HEK293T (cell line): Measurements from ENCODE around the gene NUP107.

Experiments
- CTCF ChIA-PET: fragments of 350-600 bp; formaldehyde crosslinking; extraction: SDS; loops from one replicate; lab custom pipeline; 2021; ENCODE audit warnings: antibody characterized with exemption, inconsistent platforms; lab: Yijun Ruan, JAX
- POLR2A ChIA-PET: fragments of 350-600 bp; formaldehyde crosslinking; extraction: SDS; loops from one replicate; lab custom pipeline; 2020; ENCODE audit warnings: antibody characterized with exemption, inconsistent platforms; lab: Yijun Ruan, JAX
- DNase-seq: peaks from one replicate; pipeline ENCODE4 v3.0.0; 2012; ENCODE audit warnings: mixed read lengths; ENCODE audit errors: extremely low spot score
- ARNT ChIP-seq: fragments of 450-650 bp; IDR thresholded peaks from 2 replicates; pipeline ENCODE4 v1.6.1; 2017; ENCODE audit warnings: mild to moderate bottlenecking
- BHLHE40 ChIP-seq: fragments of 450-650 bp; IDR thresholded peaks from 2 replicates; pipeline ENCODE4 v1.6.1; 2016; ENCODE audit warnings: mild to moderate bottlenecking, moderate library complexity, borderline replicate concordance
- CTBP1 ChIP-seq: fragments of 450-650 bp; IDR thresholded peaks from 2 replicates; pipeline ENCODE4 v1.6.1; 2016; ENCODE audit warnings: borderline replicate concordance
- ELF4 ChIP-seq: fragments of 450-650 bp; IDR thresholded peaks from 2 replicates; pipeline ENCODE4 v1.6.1; 2017; ENCODE audit warnings: antibody characterized with exemption
- FOXA1 ChIP-seq: fragments of 450-650 bp; IDR thresholded peaks from 2 replicates; pipeline ENCODE4 v1.6.1; 2016; ENCODE audit warnings: mild to moderate bottlenecking
- FOXK2 ChIP-seq: fragments of 450-650 bp; IDR thresholded peaks from 2 replicates; pipeline ENCODE4 v1.6.1; 2016; ENCODE audit warnings: mild to moderate bottlenecking
- FOXM1 ChIP-seq: fragments of 450-650 bp; IDR thresholded peaks from 2 replicates; pipeline ENCODE4 v1.6.1; 2017; ENCODE audit warnings: mild to moderate bottlenecking, borderline replicate concordance
- HDGF ChIP-seq: fragments of 450-650 bp; IDR thresholded peaks from 2 replicates; pipeline ENCODE4 v1.6.1; 2017; ENCODE audit warnings: antibody characterized with exemption, borderline replicate concordance
- L3MBTL2 ChIP-seq: fragments of 450-650 bp; conservative IDR thresholded peaks from 2 replicates; pipeline ENCODE4 v1.6.1; 2016; ENCODE audit warnings: mild to moderate bottlenecking
- LEF1 ChIP-seq: fragments of 450-650 bp; IDR thresholded peaks from 2 replicates; pipeline ENCODE4 v1.6.1; 2017; ENCODE audit warnings: mild to moderate bottlenecking, borderline replicate concordance
- NFRKB ChIP-seq: fragments of 450-650 bp; IDR thresholded peaks from 2 replicates; pipeline ENCODE4 v1.6.1; 2016; ENCODE audit warnings: mild to moderate bottlenecking, moderate library complexity
- PKNOX1 ChIP-seq: fragments of 450-650 bp; IDR thresholded peaks from 2 replicates; pipeline ENCODE4 v1.6.1; 2016
- SP1 ChIP-seq: fragments of 450-650 bp; IDR thresholded peaks from 2 replicates; pipeline ENCODE4 v1.6.1; 2017
- SUZ12 ChIP-seq: fragments of 450-650 bp; IDR thresholded peaks from 2 replicates; pipeline ENCODE4 v1.6.1; 2016; ENCODE audit warnings: mild to moderate bottlenecking
- TARDBP ChIP-seq: fragments of 450-650 bp; IDR thresholded peaks from 2 replicates; pipeline ENCODE4 v1.6.1; 2016
- ZNF384 ChIP-seq: fragments of 450-650 bp; IDR thresholded peaks from 2 replicates; pipeline ENCODE4 v1.6.1; 2016

Gene NUP107

GRCh38 chr12:68686262-68686594, 550 bp upstream of the NUP107 start:
- no peak for DNase-seq
- TF ChIP-seq ARNT, result no peak
- ChIA-PET POLR2A (interaction anchor here (1.0 to 1.7 kb wide), 3 partner anchors 9 to 76 kb away, joined by 3 to 6 read pairs (median 5); partner anchors contain the start of genes RAP1B and SLC35E3), CTCF (no interaction called here)

GRCh38 chr12:68695454-68695853, 8.7 kb downstream of the NUP107 start:
- TF ChIP-seq CTBP1 (no peak), NFRKB (no peak), SUZ12 (no peak), PKNOX1 (no peak), SP1 (no peak), L3MBTL2 (no peak), ELF4 (no peak), LEF1 (no peak), FOXM1 (no peak), BHLHE40 (no peak), FOXA1 (no peak), FOXK2 (no peak), TARDBP (no peak), ARNT (no peak), HDGF (no peak), ZNF384 (no peak)
- no peak for DNase-seq
- CTCF ChIA-PET, result no interaction called here
- POLR2A ChIA-PET, result no interaction called here

- POLR2A ChIA-PET, result no interaction called here
- no peak for TF ChIP-seq FOXA1
- DNase-seq, result no peak
- CTCF ChIA-PET, result no interaction called here
Measured at GRCh38 chr12:68699486-68699885, 12.7 kb downstream of the NUP107 start.

- TF ChIP-seq HDGF, result no peak
- no peak for DNase-seq
- ChIA-PET POLR2A (no interaction called here), CTCF (no interaction called here)
Measured at GRCh38 chr12:68727776-68728175, 41.0 kb downstream of the NUP107 start.

GRCh38 chr12:68733661-68734071, 46.9 kb downstream of the NUP107 start:
- TF ChIP-seq ZNF384 (no peak), ELF4 (no peak), CTBP1 (no peak), FOXA1 (no peak), TARDBP (no peak), PKNOX1 (no peak), NFRKB (no peak), FOXM1 (no peak), SUZ12 (no peak), HDGF (no peak), L3MBTL2 (no peak), LEF1 (no peak), FOXK2 (no peak), SP1 (no peak), ARNT (no peak), BHLHE40 (no peak)
- POLR2A ChIA-PET, result no interaction called here
- CTCF ChIA-PET, result no interaction called here
- DNase-seq, result no peak

- DNase-seq, result no peak
- CTCF ChIA-PET, result no interaction called here
- POLR2A ChIA-PET, result no interaction called here
- TF ChIP-seq FOXK2, result no peak
Measured at GRCh38 chr12:68739891-68740290, 53.1 kb downstream of the NUP107 start.

GRCh38 chr12:68743356-68743755, 56.6 kb downstream of the NUP107 start:
- CTCF ChIA-PET, result no interaction called here
- TF ChIP-seq SP1 (no peak), ELF4 (no peak), ARNT (no peak), NFRKB (no peak), L3MBTL2 (no peak), ZNF384 (no peak), CTBP1 (no peak), LEF1 (no peak), FOXM1 (no peak), BHLHE40 (no peak)

GRCh38 chr12:68745376-68745903, 58.7 kb downstream of the NUP107 start:
- no peak for DNase-seq
- POLR2A ChIA-PET, result interaction anchor here (0.6 to 2.6 kb wide), 9 partner anchors 13 to 135 kb away, joined by 3 to 44 read pairs (median 4); partner anchors contain the start of genes MDM2, NUP107 and RAP1B
- TF ChIP-seq ELF4, result no peak
- TF ChIP-seq FOXM1, result no peak
- TF ChIP-seq BHLHE40, result no peak
- TF ChIP-seq L3MBTL2, result no peak
- TF ChIP-seq CTBP1, result no peak
- TF ChIP-seq TARDBP, result no peak
- TF ChIP-seq SP1, result no peak
- no peak for TF ChIP-seq SUZ12
- no peak for TF ChIP-seq HDGF
- TF ChIP-seq NFRKB, result no peak
- no peak for TF ChIP-seq ARNT
- TF ChIP-seq FOXK2, result no peak
- no peak for TF ChIP-seq FOXA1
- TF ChIP-seq ZNF384, result no peak
- TF ChIP-seq LEF1, result no peak
- TF ChIP-seq PKNOX1, result no peak
- CTCF ChIA-PET, result interaction anchor here (1.3 kb wide), 1 partner anchor 324 kb away, joined by 3 read pairs; no protein-coding TSS in a partner anchor

More at GRCh38 chr12:68743356-68743755, 56.6 kb downstream of the NUP107 start:
- POLR2A ChIA-PET, result no interaction called here
- DNase-seq, result no peak
